Measurements from ENCODE around the gene PDE4D. TPM values are rescaled to one million over a fixed set of nuclear protein-coding genes. Genes with fewer than 3 reads are reported as not detected.

The PDE4D gene
- total and polyA plus RNA-seq, 4 donors = 12.8 to 167 (median 44.5) TPM

DNA sequence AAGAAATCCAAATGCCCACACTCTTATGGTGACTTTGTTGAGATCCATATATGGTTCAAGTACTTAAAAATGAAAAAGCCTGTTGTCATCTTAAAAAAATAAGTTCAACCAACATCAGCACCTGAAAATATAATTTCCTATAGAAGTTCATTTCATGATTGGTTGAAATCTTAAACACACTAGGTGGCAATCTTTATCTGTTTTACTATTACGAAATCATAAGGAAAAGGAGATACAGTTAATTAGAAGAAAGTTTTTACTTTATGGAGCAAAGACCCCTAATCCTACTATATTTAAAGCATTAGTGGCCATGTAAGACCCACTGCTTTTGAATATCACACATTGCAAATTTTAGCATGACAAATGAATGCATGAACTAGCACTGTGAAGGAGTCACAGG lies 694.7 kb downstream of the PDE4D start:
- DNase-seq (no peak), ATAC-seq (ENCODE audit: insufficient read depth, low FRiP score) (no peak)
- no peak overlapping the region for H3K27ac ChIP-seq (ENCODE audit: low read depth in 1 of 2, low read length in 1 of 2)
- H3K9ac ChIP-seq (ENCODE audit: insufficient read depth in 1 of 2, low read length in 2 of 2) = no peak overlapping the region
- TF ChIP-seq, protein P1, sequence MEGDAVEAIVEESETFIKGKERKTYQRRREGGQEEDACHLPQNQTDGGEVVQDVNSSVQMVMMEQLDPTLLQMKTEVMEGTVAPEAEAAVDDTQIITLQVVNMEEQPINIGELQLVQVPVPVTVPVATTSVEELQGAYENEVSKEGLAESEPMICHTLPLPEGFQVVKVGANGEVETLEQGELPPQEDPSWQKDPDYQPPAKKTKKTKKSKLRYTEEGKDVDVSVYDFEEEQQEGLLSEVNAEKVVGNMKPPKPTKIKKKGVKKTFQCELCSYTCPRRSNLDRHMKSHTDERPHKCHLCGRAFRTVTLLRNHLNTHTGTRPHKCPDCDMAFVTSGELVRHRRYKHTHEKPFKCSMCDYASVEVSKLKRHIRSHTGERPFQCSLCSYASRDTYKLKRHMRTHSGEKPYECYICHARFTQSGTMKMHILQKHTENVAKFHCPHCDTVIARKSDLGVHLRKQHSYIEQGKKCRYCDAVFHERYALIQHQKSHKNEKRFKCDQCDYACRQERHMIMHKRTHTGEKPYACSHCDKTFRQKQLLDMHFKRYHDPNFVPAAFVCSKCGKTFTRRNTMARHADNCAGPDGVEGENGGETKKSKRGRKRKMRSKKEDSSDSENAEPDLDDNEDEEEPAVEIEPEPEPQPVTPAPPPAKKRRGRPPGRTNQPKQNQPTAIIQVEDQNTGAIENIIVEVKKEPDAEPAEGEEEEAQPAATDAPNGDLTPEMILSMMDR (IDR thresholded peaks at IDR 0.05; ENCODE audit: control extremely low read depth, extremely low read depth) = no peak
- H3K27me3 ChIP-seq (ENCODE audit: control insufficient read depth in 3 of 3, insufficient read depth in 3 of 3, low read length in 2 of 3) = no peaks in the 10 kb centered on the region
- no peaks in the 10 kb centered on the region for H3K36me3 ChIP-seq (ENCODE audit: control insufficient read depth in 4 of 4, insufficient read depth in 4 of 4, low read length in 4 of 4)
- H3K4me3 ChIP-seq = no peak overlapping the region
- no peaks in the 10 kb centered on the region for H3K9me3 ChIP-seq (ENCODE audit: control insufficient read depth in 4 of 4, insufficient read depth in 3 of 4, low read length in 3 of 4)
- WGBS, 2 donors = 94 to 95% methylated on average over 1 of the region's 1 CpG
- peaks cover 0 to 7% (median 5%) of the 10 kb centered on the region in 5 donors for H3K4me1 ChIP-seq (ENCODE audit: control insufficient read depth in 5 of 5, insufficient read depth in 5 of 5, low read length in 5 of 5)

DNA sequence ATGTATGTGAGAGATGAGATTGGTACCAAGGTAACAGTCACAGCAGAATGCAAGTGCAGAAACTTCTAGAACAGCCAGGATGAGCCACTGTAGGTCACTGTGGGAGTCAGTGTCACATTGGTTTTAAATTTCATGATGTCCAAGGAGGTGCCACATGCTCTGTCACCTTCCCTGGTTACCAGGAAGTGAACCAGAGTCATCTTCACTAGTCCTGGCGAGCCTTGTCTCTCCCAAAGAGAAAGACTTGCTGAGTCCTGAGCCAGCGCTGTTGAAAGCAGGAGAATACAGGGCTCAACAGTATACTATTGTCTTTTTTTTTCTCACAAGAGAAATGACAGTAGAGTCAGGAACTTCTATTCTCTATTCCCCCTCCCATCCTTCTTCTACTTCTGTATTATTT lies 695.2 kb downstream of the PDE4D start:
- no peak for ATAC-seq (ENCODE audit: insufficient read depth, low FRiP score)
- H3K4me1 ChIP-seq (ENCODE audit: control insufficient read depth in 5 of 5, insufficient read depth in 5 of 5, low read length in 5 of 5) = peaks cover 0 to 7% (median 5%) of the 10 kb centered on the region in 5 donors
- H3K9me3 ChIP-seq (ENCODE audit: control insufficient read depth in 4 of 4, insufficient read depth in 3 of 4, low read length in 3 of 4) = no peaks in the 10 kb centered on the region
- no peak for DNase-seq
- peak overlapping the region in 1 of 2 donors; percentile 34 for H3K9ac ChIP-seq (ENCODE audit: insufficient read depth in 1 of 2, low read length in 2 of 2)
- 93 to 94% methylated on average over 2 of the region's 2 CpGs for WGBS, 2 donors
- no peaks in the 10 kb centered on the region for H3K27me3 ChIP-seq (ENCODE audit: control insufficient read depth in 3 of 3, insufficient read depth in 3 of 3, low read length in 2 of 3)
- TF ChIP-seq, protein P1 (IDR thresholded peaks at IDR 0.05; ENCODE audit: control extremely low read depth, extremely low read depth) = no peak
- H3K36me3 ChIP-seq (ENCODE audit: control insufficient read depth in 4 of 4, insufficient read depth in 4 of 4, low read length in 4 of 4) = no peaks in the 10 kb centered on the region
- H3K27ac ChIP-seq (ENCODE audit: low read depth in 1 of 2, low read length in 1 of 2) = no peak overlapping the region
- no peak overlapping the region for H3K4me3 ChIP-seq

DNA sequence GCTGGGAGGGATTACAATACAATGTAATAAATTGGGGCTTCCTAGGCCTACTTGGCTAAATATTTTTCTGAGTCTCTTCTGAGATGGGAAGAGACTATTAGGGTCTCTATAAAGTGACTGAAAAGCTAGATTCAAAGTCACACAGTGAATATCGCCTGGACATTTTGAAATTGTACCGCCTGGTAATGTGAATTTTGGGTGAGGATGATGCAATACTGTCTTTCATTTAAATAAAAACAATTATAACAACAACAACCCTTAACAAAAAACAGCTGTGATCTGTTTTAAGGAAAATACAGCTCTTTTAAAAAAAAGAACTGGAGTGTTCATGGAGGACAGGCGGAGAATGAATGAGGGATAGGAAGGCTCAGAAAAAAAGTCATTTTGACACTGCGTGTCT lies 695.6 kb downstream of the PDE4D start:
- Histone ChIP-seq H3K27ac (ENCODE audit: low read depth in 1 of 2, low read length in 1 of 2) (no peak overlapping the region), H3K36me3 (ENCODE audit: control insufficient read depth in 4 of 4, insufficient read depth in 4 of 4, low read length in 4 of 4) (no peaks in the 10 kb centered on the region)
- 68 to 85% methylated on average over 4 of the region's 4 CpGs for WGBS, 2 donors

More for the DNA sequence above, 695.6 kb downstream of the PDE4D start:
- no peak for DNase-seq
- H3K4me1 ChIP-seq (ENCODE audit: control insufficient read depth in 5 of 5, insufficient read depth in 5 of 5, low read length in 5 of 5) = peaks cover 0 to 7% (median 5%) of the 10 kb centered on the region in 5 donors
- no peak overlapping the region for H3K4me3 ChIP-seq
- no peaks in the 10 kb centered on the region for H3K27me3 ChIP-seq (ENCODE audit: control insufficient read depth in 3 of 3, insufficient read depth in 3 of 3, low read length in 2 of 3)
- H3K9ac ChIP-seq (ENCODE audit: insufficient read depth in 1 of 2, low read length in 2 of 2) = no peak overlapping the region
- TF ChIP-seq, protein P1 (IDR thresholded peaks at IDR 0.05; ENCODE audit: control extremely low read depth, extremely low read depth) = no peak
- no peak for ATAC-seq (ENCODE audit: insufficient read depth, low FRiP score)
- H3K9me3 ChIP-seq (ENCODE audit: control insufficient read depth in 4 of 4, insufficient read depth in 3 of 4, low read length in 3 of 4) = no peaks in the 10 kb centered on the region

Data from lung (tissue), 12 donors.